HG02973 (cell line): Measurements from ENCODE around the gene CDRT4.

Experiments used
- ATAC-seq: cut with Tn5 transposase; IDR thresholded peaks from one replicate; pipeline ENCODE4 v1.9.1; 2021; ENCODE audit warnings: moderate library complexity; ENCODE audit not compliant: unreplicated experiment

Gene CDRT4

GRCh38 chr17:15398291-15398690 lies 69.1 kb downstream of the CDRT4 start:
- no peak for ATAC-seq

GRCh38 chr17:15397620-15398019 lies 69.8 kb downstream of the CDRT4 start:
- no peak for ATAC-seq

GRCh38 chr17:15395091-15395490 lies 72.3 kb downstream of the CDRT4 start:
- no peak for ATAC-seq

GRCh38 chr17:15393414-15393813 lies 74.0 kb downstream of the CDRT4 start:
- no peak for ATAC-seq

GRCh38 chr17:15392326-15392741 lies 75.1 kb downstream of the CDRT4 start:
- ATAC-seq = no peak

GRCh38 chr17:15388356-15389041 lies 78.9 kb downstream of the CDRT4 start:
- ATAC-seq = no peak

- ATAC-seq = no peak
Observed at GRCh38 chr17:15386083-15386482, 81.3 kb downstream of the CDRT4 start.
